GM19025 (cell line): ENCODE results near the gene TBC1D22A.

Experiments used
- ATAC-seq: cut with Tn5 transposase; IDR thresholded peaks from one replicate; pipeline ENCODE4 v1.9.1; 2021; ENCODE audit warnings: mild to moderate bottlenecking, low read depth, moderate library complexity; ENCODE audit not compliant: unreplicated experiment

The TBC1D22A gene

GRCh38 chr22:47060718-47061117, 298.3 kb downstream of the TBC1D22A start:
- no peak for ATAC-seq

GRCh38 chr22:47061226-47061625, 298.8 kb downstream of the TBC1D22A start:
- no peak for ATAC-seq

DNA sequence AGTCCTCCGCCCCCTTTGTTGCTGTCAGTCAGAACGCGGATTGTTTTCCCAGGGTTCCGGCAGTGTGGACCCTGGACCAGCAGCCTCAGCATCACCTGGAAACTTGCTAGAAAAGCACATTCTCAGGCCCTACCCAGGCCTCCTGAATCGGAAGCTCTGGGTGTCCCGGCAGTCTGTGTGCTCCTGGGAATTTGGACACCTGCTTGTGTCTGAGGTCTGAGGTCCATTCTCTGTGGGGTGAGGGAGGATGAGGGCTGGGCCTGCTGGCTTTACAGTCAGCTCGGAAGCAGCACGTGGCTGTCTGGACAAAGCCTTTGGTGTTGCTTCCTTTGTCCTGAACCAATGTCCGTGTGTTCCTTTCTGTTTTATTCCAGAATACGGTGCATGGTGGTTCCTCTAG, 299.7 kb downstream of the TBC1D22A start:
- no peak for ATAC-seq

DNA sequence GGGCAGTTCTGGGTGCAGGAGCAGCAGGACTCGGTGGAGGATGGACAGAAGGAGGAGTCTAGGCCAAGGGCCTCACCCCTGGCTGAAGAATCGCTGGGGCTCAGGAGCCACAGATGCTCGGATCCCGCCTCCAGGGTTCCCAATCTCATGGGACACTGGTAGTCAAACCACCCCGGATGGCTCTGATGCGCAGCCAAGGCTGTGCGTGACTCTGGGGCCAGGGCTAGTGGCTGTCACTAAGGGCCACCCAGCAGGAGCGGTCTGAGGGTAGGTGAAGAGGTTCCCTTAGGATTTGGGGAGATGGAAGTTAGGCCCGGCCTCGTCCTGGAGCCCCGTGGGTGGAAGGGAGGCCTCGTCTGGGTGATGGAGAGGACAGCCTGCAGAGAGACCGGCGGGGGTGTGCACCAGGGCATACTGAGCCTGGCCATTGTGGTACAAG, 300.6 kb downstream of the TBC1D22A start:
- no peak for ATAC-seq

DNA sequence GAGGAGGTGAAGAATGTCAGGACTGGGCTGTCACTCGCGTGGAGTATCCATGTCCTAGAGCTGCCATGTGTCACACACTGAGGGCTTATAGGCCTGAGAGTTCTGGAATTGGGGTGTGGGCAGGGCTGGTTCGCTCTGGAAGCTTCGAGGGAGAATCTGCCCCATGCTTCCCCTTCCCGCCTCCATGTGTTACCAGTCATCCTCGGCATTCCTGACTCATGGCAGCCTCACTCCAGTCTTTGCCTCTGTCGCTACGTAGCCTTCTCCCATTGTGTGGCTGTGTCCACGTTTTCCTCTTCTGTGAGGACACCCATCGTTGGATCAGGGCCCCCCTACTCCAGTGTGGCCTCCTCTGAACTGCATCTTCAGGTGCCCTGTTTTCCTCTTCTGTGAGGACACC, 301.2 kb downstream of the TBC1D22A start:
- no peak for ATAC-seq

DNA sequence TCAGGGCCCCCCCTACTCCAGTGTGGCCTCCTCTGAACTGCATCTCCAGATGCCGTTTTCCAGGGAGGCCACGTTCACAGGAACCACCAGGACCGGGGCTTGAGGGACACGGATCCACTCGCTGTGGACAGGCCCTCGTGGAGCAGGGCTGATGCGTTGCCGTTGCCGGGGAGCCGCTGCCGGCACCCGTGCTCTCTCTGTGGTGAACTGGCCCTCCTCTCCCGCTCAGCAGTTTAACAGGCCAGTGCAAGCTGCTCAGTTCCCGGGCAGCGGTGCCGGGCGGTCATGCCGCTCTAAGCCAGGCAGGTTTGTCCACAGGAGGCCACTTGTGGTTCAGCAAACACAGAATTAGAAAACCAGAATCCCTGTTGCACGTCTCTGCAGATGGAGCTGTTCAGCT, 301.6 kb downstream of the TBC1D22A start:
- no peak for ATAC-seq

- no peak for ATAC-seq
These were observed 302.0 kb downstream of the TBC1D22A start for GRCh38 chr22:47064416-47064815.

DNA sequence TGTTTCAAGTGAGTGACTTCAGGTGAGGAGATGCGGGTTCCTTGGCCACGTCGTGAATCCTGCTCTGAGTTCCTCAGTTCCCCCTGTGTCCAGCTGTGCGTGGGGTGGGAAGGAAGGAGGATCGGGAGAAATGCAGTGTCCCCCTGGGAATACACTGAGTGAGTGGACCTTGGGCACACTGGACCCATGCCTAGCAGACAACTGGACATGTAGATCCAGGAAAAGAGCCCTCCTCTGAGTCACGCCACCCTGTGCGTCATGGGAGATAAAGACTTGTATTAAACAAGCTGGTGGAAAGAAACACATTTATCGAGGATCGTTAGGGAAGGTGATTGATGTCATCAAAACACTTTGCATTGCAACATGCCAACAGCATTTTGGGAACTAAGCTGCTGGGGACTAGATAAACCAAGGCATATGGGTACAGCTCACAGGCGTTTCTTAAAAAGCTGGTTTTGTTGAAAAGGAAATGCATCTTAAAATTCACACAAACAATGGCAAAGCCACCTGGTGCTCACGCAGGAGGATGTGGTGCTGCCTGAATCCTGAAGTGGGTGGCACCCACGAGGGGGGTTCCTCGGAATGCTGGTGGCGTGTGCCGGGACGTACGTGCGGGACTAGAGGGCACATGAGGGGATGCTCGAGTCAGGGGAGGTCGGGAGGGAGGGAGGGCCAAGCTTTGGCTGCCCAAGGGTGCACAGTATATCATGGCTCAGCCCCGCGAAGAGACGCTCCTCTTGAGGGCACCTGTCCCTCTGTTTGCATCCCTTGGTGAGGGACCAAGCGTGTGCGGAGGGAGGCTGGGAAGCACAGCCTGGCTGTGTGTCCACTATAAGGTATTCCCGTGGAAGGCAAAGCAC, 303.5 kb downstream of the TBC1D22A start:
- no peak for ATAC-seq

GRCh38 chr22:47066616-47066905, 304.1 kb downstream of the TBC1D22A start:
- ATAC-seq, result no peak

DNA sequence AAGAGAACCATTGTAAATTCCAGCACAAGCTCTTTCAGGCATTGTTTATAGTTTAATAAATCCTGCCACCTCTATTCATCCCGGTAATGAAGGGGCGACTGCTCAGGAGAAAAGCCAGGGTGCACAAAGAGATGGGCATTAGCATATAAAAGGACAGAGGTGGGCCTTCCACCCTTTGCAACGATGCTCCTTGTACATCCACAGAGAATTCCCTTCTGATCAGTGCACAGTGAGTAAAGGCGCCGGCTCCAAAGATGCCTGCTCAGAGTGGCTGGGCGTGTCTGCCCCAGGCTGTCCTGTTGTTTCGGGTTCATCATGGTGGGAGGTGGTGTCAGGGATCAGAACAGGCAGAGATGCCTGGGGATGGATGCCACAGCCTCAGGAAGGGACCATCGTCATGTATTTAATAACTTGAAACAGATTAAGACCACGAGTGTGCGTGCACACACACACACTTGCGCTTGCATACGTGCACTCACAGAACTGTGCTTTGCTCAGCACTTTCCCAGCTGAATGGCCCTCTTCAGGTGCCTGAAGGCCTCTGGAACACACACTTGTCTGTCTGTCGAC, 305.0 kb downstream of the TBC1D22A start:
- no peak for ATAC-seq

- ATAC-seq, result no peak
These were observed 305.6 kb downstream of the TBC1D22A start for GRCh38 chr22:47067911-47068625.

- ATAC-seq, result no peak
These were observed 306.2 kb downstream of the TBC1D22A start for GRCh38 chr22:47068626-47068996.

DNA sequence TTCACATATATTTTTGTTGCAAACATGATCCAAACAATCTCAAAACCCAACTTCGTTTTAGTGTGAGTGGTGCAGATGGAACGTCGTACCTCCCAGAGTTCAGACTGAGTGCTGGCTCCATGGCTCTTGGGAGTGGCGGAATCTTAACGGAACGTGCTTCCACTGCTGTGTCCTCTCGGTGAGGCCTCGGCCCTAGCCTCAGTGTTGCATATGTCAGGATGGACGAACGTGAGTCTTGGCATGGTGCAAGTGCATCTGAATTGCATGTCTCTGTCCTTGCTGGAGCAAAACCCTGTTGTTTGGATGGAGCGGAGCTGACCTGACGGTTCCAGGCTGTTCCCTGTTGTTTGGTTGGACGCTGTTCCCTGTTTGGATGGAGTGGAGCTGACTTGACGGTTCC, 306.8 kb downstream of the TBC1D22A start:
- no peak for ATAC-seq

DNA sequence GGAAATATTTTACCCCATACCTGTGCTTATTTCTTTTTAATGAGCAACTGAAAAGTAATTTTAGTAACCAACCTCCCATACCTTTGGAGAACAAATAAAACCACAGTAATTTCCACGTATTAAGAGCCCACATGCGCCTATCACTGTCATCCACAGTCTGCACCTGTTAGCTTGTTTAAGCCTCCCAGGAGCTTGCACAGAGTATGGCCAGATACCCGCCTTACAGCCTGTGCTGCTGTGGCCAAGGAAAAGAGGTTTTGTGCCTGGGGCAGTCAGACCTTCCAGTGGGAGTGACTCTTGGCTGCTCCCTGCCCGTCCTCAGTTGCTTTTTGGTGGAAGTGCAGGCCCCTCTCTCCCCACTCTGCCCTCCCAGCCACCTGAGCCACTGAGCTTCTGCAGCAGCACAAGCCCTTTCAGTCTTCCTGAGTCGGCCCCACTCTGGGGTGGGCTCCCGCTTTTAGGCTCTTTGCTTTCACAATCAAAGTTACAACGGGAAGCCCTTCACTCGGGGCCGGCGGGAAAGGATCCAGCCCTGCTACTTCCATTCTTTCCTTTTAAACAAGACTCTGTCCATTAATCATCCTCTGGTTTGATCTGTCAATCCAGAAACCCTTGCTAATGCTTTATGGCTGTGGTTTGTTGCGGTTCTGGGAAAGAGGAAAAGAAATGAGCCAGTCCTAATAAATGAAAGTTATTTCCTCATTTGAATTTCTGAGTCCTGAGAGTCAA, 308.8 kb downstream of the TBC1D22A start:
- ATAC-seq, result no peak

DNA sequence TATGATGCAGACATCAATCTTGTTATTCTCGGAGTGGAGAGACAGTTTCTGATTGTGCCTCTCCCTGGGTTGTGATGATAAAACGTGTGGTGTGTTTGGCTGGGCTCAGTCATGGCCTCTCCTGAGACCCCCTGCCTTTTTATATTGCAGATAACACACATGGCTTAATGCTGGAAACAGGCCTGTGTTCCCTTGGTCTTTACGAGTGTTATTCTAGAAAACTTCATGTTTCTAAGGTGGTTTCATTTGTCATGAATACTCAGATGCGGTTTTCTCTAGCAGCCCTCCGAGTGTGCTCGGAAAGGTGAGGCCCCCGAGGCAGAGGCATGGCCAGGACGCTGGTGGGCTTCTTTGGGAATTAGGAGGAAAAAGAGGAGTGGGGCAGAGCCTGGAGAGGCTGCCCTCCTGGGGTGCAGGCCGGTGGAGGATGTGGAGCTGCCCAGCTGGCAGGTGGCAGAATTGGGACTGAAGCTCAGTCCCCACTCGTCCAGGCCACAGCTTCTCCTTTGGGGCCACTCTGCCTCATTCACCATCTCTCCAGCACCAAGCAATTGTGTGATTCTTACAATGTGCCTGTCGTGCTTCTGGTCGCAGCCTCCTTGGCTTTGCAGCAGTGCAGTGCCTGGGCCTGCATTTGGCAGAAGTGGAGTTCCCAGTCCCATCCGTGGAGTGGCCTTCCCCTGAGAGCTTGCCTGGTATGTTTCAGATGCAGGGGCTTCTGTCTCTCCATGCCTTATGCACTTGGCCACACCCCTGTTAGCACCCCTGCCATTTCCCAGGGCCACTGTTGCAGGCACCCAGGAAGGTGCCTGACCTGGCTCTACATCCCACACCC, 309.6 kb downstream of the TBC1D22A start:
- no peak for ATAC-seq

DNA sequence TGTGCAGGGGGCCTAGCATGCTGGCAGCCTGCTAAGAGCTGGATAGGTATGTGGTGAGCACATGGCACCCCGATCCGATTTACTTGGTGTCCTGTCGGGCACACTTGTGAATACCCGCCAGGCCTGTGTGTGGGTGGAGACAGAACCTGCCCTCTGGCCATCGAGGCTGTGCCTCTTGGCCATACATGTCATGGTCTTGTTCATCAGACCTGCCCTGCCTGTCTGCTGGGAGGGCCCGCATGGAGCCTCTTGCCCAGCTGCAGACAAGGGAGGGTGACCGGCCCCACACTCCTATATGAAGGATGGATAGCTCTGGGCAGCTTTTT, 310.2 kb downstream of the TBC1D22A start:
- no peak for ATAC-seq

DNA sequence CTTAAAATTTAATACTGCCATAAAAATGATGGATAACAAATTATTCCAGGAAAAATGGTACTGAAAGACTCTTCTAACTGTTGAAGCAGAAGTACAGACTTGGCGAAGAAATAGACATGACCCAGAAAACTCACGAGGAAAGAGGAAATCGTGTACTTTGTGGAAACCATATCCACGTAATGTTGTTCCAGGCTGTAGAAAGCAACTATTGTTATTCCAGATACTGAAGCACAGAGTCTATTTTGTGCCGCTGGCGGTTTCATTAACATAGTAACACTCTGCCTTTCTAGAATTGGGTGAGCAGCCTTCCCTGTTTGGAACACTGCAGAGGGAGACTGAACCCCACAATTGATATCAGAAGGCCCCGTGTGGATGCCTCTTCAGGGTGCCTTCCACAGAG, 310.6 kb downstream of the TBC1D22A start:
- no peak for ATAC-seq

DNA sequence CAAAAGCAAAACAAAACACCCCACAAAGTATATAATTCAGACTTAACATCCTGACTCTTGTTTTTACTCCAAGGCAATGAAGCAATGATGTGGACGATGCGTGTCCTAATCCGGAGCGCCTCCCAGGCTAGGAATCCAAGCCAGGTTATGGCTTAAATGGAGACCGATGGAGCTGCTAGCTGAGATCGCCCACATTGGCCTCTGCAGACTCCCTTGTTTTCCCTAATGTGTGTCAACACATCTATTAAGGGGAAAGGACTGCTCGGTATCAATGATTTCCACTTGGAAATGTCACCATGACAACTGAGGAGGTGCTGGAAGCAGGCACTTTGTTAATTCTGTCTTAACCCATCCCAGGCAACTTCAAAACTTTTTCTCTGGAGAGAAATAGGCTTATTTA, 311.7 kb downstream of the TBC1D22A start:
- no peak for ATAC-seq

GRCh38 chr22:47075568-47075967, 313.1 kb downstream of the TBC1D22A start:
- no peak for ATAC-seq

GRCh38 chr22:47076758-47077157, 314.3 kb downstream of the TBC1D22A start:
- no peak for ATAC-seq
